Mesothelial cell of epicardium (in vitro differentiated cells): ENCODE measurements around the gene COL27A1. TPM values are rescaled to one million over a fixed set of nuclear protein-coding genes. Genes with fewer than 3 reads are reported as not detected.

Experiments
- DNase-seq, 2 experiments: peaks; one replicate each; pipeline ENCODE4 v3.0.0; 2021; ENCODE audit warnings: low spot score in 2 of 2; ENCODE audit not compliant: unreplicated experiment in 2 of 2
- H3K27ac Mint-ChIP-seq: 2 replicates; pipeline ENCODE4 v1.8.0; 2021; ENCODE audit warnings: mixed read lengths
- H3K27me3 Mint-ChIP-seq: 2 replicates; pipeline ENCODE4 v1.8.0; 2021; ENCODE audit warnings: low read depth, mixed read lengths
- H3K36me3 Mint-ChIP-seq: 2 replicates; pipeline ENCODE4 v1.8.0; 2021; ENCODE audit warnings: mixed read lengths
- H3K4me1 Mint-ChIP-seq: 2 replicates; pipeline ENCODE4 v1.8.0; 2021; ENCODE audit warnings: mixed read lengths
- H3K4me3 Mint-ChIP-seq: 2 replicates; pipeline ENCODE4 v1.8.0; 2021; ENCODE audit warnings: mild to moderate bottlenecking, moderate library complexity, mixed read lengths
- H3K9me3 Mint-ChIP-seq: 2 replicates; pipeline ENCODE4 v1.8.0; 2021; ENCODE audit warnings: mixed read lengths
- total RNA-seq: library from RNA; stranded (reverse); gene quantifications from 3 replicates; pipeline ENCODE4 v1.2.1, GENCODE V29; 2021
- TF ChIP-seq, protein P1 (sequence below): fragments of 200-600 bp; sonication (generic); IDR thresholded peaks from one replicate; pipeline ENCODE4 v1.5.0; 2021; ENCODE audit warnings: antibody characterized with exemption; ENCODE audit not compliant: unreplicated experiment

Gene COL27A1
- total RNA-seq, 1 donor from 2014 or later: 138 TPM

DNA sequence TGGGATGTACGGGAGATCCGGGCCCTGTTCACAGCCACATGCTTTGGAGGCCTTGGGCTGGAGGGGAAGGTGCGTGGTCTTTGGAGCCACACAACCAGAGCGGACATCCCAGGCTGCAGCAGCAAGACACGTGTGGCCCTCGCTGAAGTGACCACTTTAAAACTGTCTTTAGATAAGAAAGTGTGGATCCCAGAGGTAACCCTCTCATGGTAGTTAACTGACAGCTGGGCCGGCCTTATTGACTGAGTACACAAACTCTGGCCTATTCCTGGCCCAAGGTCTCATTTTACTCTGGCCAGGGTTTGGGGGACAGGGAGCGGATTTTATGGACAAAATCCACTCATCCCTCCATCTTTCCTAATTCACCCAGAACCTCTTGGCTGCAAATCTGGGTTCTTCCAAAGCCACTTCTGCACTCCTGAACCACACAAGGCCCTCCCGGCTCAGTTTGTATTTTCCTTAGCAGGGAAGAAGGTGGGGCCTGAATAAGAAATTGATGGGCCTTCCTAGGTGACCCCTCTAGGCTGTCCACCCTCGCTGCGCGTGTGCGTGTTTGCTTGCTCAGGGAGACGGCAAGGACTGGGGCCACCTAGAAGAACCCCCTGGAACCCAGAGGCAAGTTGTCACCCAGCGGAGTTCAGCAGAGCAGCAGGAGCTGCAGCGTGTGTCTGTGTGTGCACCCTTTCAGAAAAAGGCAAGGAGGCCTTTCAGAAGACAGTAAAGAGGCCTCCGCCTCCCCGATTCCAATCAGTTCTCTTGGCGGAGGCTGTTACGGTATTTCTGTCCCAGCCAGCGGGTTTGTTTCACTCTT lies 94.3 kb downstream of the COL27A1 start:
- H3K36me3 Mint-ChIP-seq: peaks cover 1% of the 10 kb centered on the region
- no peak for DNase-seq
- no peaks in the 10 kb centered on the region for H3K4me1 Mint-ChIP-seq
- TF ChIP-seq, protein P1, sequence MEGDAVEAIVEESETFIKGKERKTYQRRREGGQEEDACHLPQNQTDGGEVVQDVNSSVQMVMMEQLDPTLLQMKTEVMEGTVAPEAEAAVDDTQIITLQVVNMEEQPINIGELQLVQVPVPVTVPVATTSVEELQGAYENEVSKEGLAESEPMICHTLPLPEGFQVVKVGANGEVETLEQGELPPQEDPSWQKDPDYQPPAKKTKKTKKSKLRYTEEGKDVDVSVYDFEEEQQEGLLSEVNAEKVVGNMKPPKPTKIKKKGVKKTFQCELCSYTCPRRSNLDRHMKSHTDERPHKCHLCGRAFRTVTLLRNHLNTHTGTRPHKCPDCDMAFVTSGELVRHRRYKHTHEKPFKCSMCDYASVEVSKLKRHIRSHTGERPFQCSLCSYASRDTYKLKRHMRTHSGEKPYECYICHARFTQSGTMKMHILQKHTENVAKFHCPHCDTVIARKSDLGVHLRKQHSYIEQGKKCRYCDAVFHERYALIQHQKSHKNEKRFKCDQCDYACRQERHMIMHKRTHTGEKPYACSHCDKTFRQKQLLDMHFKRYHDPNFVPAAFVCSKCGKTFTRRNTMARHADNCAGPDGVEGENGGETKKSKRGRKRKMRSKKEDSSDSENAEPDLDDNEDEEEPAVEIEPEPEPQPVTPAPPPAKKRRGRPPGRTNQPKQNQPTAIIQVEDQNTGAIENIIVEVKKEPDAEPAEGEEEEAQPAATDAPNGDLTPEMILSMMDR: no peak
- no peak overlapping the region for H3K4me3 Mint-ChIP-seq
- H3K9me3 Mint-ChIP-seq: no peaks in the 10 kb centered on the region
- no peaks in the 10 kb centered on the region for H3K27me3 Mint-ChIP-seq
- no peak overlapping the region for H3K27ac Mint-ChIP-seq

DNA sequence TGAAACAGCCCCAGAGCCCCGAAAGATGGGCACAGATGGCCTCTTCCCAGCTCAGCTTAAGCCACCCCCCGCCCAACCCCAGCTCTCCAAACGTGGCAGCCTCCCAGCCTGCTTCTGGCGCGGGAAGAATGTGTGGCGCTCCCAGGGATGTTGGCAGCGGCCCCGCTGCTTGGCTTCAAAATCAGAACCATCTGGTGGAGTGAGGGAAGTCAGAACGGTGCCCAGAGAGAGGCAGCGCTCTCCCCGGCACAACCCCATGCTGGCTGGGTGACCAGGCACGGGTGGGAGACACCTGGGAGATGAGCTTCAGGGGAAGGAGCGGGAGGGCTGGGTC lies 94.9 kb downstream of the COL27A1 start:
- Mint-ChIP-seq H3K27ac (peak overlapping the region; percentile 56), H3K9me3 (no peaks in the 10 kb centered on the region), H3K4me3 (no peak overlapping the region), H3K4me1 (no peaks in the 10 kb centered on the region), H3K27me3 (no peaks in the 10 kb centered on the region), H3K36me3 (peaks cover 6% of the 10 kb centered on the region)
- TF ChIP-seq, protein P1: no peak
- DNase-seq: no peak

DNA sequence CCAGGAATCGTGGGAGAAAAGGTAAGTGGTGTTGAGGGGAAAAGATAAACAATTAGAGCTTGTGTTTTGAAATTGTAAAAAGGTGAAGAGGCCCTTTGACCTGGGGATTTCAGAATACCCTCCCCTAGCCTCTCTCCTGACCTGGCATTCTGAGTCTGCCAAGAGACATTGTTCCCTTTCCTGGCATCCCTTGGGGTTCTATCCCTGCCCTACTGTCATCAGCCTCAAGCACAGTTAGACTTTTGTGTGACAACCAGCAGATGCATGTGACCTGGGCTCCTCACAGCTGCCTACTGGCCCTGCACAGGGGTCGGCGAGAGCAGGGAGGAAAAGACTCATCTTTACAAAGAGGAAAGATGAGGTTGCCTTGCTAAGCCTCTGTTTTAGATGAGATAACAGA lies 95.3 kb downstream of the COL27A1 start:
- Mint-ChIP-seq H3K4me3 (no peak overlapping the region), H3K27me3 (no peaks in the 10 kb centered on the region), H3K4me1 (no peaks in the 10 kb centered on the region), H3K9me3 (no peaks in the 10 kb centered on the region), H3K36me3 (peaks cover 7% of the 10 kb centered on the region), H3K27ac (peak overlapping the region; percentile 56)
- no peak for DNase-seq
- TF ChIP-seq, protein P1: no peak

DNA sequence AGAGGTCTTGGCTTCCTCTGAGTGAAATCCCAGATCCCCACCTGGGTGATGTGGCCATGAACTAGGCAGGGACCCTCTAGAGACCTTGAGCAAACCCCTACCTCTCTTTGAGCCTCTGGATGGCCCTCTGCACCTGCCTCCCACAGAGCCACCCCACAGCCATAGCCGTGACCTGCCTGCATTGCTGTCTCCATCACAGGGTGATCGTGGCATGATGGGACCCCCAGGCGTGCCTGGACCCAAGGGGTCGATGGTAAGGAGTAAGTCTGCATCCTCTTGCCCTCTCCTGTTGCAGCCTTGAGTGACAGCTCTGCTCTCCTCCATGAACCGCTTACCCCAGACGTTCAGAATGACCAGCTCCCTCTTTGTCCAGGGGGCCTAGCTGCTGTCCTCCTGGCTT lies 97.1 kb downstream of the COL27A1 start:
- Mint-ChIP-seq H3K4me1 (peaks cover 8% of the 10 kb centered on the region), H3K36me3 (peaks cover 6% of the 10 kb centered on the region)
- DNase-seq: no peak

DNA sequence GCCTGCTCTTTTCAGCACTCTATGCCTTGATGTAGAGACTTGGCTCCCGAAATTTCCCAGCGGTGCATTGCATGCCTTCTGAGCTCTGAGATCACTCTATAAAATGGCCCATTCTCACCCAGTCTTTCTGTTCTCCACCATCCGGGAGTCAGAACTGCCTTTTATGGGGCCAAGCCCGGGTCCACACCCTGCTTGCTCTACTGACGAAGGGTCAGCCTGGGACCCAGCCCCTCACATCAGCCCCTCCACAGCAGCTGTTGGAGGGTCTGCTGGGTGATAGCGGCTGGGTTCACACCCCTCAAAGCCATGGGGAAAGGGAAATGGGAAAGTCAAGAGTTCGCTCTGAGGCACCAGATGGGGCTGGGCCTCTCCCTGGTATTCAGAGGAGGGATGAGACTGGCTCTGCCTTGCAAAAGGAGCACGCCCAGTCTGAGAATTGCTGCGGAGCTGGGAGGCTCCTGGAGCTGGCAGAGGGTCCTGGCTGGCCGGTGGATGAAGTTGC lies 101.5 kb downstream of the COL27A1 start:
- Mint-ChIP-seq H3K4me1 (peaks cover 20% of the 10 kb centered on the region), H3K27me3 (no peaks in the 10 kb centered on the region), H3K9me3 (no peaks in the 10 kb centered on the region), H3K27ac (peak overlapping the region; percentile 56), H3K36me3 (peaks cover 9% of the 10 kb centered on the region), H3K4me3 (no peak overlapping the region)
- no peak for DNase-seq
- TF ChIP-seq, protein P1: no peak

More for the DNA sequence above, 97.1 kb downstream of the COL27A1 start:
- Mint-ChIP-seq H3K4me3 (no peak overlapping the region), H3K27me3 (no peaks in the 10 kb centered on the region), H3K9me3 (no peaks in the 10 kb centered on the region), H3K27ac (no peak overlapping the region)
- TF ChIP-seq, protein P1: no peak
